Measurements from ENCODE around the gene SYT1. TPM values are rescaled to one million over a fixed set of nuclear protein-coding genes. Genes with fewer than 3 reads are reported as not detected.
A peak's percentile ranks its signal among the peaks of the same experiment; 100 is the strongest.
"Not testable (repeated sequence)": the region's sequence is repeated elsewhere in the genome, so short reads cannot be mapped to it uniquely, and the experiment has no call there.

SYT1 gene
- total RNA-seq, 1 donor from 2014 or later = 13.0 TPM

- Mint-ChIP-seq H3K36me3 (ENCODE audit: low read depth, unreplicated experiment) (no peaks in the 10 kb centered on the region), H3K4me1 (ENCODE audit: unreplicated experiment) (no peaks in the 10 kb centered on the region), H3K27ac (ENCODE audit: unreplicated experiment) (no peak overlapping the region), H3K9me3 (ENCODE audit: unreplicated experiment) (no peaks in the 10 kb centered on the region), H3K27me3 (ENCODE audit: unreplicated experiment) (no peaks in the 10 kb centered on the region), H3K4me3 (ENCODE audit: unreplicated experiment) (no peak overlapping the region)
- DNase-seq (ENCODE audit: low spot score) = no peak
- TF ChIP-seq, protein P1, sequence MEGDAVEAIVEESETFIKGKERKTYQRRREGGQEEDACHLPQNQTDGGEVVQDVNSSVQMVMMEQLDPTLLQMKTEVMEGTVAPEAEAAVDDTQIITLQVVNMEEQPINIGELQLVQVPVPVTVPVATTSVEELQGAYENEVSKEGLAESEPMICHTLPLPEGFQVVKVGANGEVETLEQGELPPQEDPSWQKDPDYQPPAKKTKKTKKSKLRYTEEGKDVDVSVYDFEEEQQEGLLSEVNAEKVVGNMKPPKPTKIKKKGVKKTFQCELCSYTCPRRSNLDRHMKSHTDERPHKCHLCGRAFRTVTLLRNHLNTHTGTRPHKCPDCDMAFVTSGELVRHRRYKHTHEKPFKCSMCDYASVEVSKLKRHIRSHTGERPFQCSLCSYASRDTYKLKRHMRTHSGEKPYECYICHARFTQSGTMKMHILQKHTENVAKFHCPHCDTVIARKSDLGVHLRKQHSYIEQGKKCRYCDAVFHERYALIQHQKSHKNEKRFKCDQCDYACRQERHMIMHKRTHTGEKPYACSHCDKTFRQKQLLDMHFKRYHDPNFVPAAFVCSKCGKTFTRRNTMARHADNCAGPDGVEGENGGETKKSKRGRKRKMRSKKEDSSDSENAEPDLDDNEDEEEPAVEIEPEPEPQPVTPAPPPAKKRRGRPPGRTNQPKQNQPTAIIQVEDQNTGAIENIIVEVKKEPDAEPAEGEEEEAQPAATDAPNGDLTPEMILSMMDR (IDR thresholded peaks at IDR 0.05; ENCODE audit: unreplicated experiment) = no peak
Measured at GRCh38 chr12:78835493-78835892, 29.1 kb upstream of the SYT1 start.

GRCh38 chr12:78840518-78841019 lies 24.0 kb upstream of the SYT1 start:
- not testable (repeated sequence) for H3K36me3 Mint-ChIP-seq (ENCODE audit: low read depth, unreplicated experiment); DNase-seq (ENCODE audit: low spot score); H3K27me3 Mint-ChIP-seq (ENCODE audit: unreplicated experiment); H3K27ac Mint-ChIP-seq (ENCODE audit: unreplicated experiment); H3K4me3 Mint-ChIP-seq (ENCODE audit: unreplicated experiment); H3K9me3 Mint-ChIP-seq (ENCODE audit: unreplicated experiment); H3K4me1 Mint-ChIP-seq (ENCODE audit: unreplicated experiment)

DNA sequence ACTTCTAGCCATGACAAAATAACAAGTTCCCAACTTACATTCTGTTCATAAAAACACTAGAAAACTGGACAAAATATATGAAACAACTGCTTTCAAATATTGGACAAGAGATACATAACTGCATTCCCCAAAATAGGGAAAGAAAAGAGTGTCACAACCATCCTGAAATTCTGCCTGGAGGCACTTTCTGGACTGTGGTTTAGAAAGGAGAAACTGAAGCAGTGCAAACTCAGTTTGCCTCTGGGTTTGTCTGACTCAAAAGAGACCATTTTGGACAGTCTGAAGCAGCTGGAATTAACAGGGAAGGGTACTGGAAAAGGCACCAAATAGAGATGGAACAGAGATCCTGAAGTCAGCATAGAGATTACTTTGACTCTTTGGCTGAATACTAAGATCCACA lies 11.3 kb upstream of the SYT1 start:
- no peaks in the 10 kb centered on the region for H3K27me3 Mint-ChIP-seq (ENCODE audit: unreplicated experiment)
- TF ChIP-seq, protein P1 (IDR thresholded peaks at IDR 0.05; ENCODE audit: unreplicated experiment) = no peak
- no peak for DNase-seq (ENCODE audit: low spot score)
- H3K9me3 Mint-ChIP-seq (ENCODE audit: unreplicated experiment) = no peaks in the 10 kb centered on the region
- H3K4me1 Mint-ChIP-seq (ENCODE audit: unreplicated experiment) = no peaks in the 10 kb centered on the region
- no peaks in the 10 kb centered on the region for H3K36me3 Mint-ChIP-seq (ENCODE audit: low read depth, unreplicated experiment)
- H3K27ac Mint-ChIP-seq (ENCODE audit: unreplicated experiment) = no peak overlapping the region
- H3K4me3 Mint-ChIP-seq (ENCODE audit: unreplicated experiment) = no peak overlapping the region

DNA sequence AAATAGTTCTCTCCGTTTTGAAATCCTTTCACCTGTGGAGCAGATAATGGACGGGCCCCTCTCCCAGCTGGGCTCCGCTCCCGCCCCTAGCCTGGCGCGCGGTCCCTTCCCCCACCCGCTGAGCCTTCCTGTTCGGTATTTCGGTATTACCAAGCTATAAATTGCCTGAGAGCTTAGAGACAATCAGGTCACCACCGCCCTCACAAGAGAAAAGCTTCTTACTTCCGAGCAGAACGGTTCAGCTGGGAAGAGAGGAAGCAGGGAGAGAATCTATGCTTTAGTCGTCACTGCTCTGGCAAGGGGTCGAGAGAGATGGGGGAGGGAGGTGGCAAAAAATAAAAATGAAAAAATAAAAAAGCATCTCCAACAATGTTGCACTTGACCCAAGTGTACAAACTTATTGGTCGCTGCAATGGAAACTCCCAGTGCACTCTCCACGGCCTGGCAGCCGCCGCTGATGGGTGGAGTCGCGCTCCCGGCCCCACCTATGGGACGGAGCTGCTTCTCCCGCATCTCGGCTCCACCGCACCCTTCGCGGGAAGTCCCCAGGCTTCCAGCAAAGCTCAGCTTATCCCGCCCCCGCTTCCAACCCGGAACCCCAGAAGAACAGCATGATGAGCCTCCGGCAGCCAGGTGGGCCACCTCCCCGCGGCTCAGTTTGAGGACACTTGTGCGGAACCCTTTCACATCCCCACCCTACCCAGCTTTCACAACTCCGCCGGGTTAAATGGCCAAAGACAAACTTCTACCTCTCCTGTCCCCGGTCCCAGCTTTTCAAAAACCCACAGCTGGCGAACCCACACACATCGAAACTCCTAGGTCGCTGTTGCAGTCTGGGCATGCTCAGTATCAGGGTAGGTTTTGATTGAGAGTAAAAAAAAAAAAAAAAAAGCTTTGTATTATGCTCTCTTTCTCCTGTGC lies 832 bp upstream of the SYT1 start:
- no peaks in the 10 kb centered on the region for H3K9me3 Mint-ChIP-seq (ENCODE audit: unreplicated experiment)
- peak overlapping the region; percentile 83 for H3K27ac Mint-ChIP-seq (ENCODE audit: unreplicated experiment)
- H3K27me3 Mint-ChIP-seq (ENCODE audit: unreplicated experiment) = peaks cover 3% of the 10 kb centered on the region
- no peaks in the 10 kb centered on the region for H3K36me3 Mint-ChIP-seq (ENCODE audit: low read depth, unreplicated experiment)
- TF ChIP-seq, protein P1 (IDR thresholded peaks at IDR 0.05; ENCODE audit: unreplicated experiment) = no peak
- DNase-seq (ENCODE audit: low spot score) = peak; percentile 55
- peaks cover 11% of the 10 kb centered on the region for H3K4me1 Mint-ChIP-seq (ENCODE audit: unreplicated experiment)
- peak overlapping the region; percentile 97 for H3K4me3 Mint-ChIP-seq (ENCODE audit: unreplicated experiment)

- Mint-ChIP-seq H3K27ac (ENCODE audit: unreplicated experiment) (no peak overlapping the region), H3K36me3 (ENCODE audit: low read depth, unreplicated experiment) (no peaks in the 10 kb centered on the region), H3K4me3 (ENCODE audit: unreplicated experiment) (peak overlapping the region; percentile 97), H3K4me1 (ENCODE audit: unreplicated experiment) (peaks cover 11% of the 10 kb centered on the region), H3K27me3 (ENCODE audit: unreplicated experiment) (peaks cover 3% of the 10 kb centered on the region), H3K9me3 (ENCODE audit: unreplicated experiment) (no peaks in the 10 kb centered on the region)
- TF ChIP-seq, protein P1 (IDR thresholded peaks at IDR 0.05; ENCODE audit: unreplicated experiment) = no peak
- DNase-seq (ENCODE audit: low spot score) = peak; percentile 21
Measured at GRCh38 chr12:78864870-78865463, 393 bp downstream of the SYT1 start.
